ENCODE measurements around the gene GATB.
"Not testable (repeated sequence)": the region's sequence is repeated elsewhere in the genome, so short reads cannot be mapped to it uniquely, and the experiment has no call there.

Gene GATB

GRCh38 chr4:151736361-151736760 is 24.4 kb downstream of the GATB start:
- no peak for TF ChIP-seq CTCF (IDR thresholded peaks at IDR 0.05; ENCODE audit: extremely low read depth, missing control alignments)

GRCh38 chr4:151731670-151732069 is 29.1 kb downstream of the GATB start:
- not testable (repeated sequence) for DNase-seq (ENCODE audit: low spot score)

More at GRCh38 chr4:151736361-151736760, 24.4 kb downstream of the GATB start:
- DNase-seq (ENCODE audit: low spot score) = no peak

GRCh38 chr4:151729731-151730559 is 30.9 kb downstream of the GATB start:
- DNase-seq (ENCODE audit: low spot score) = no peak
- no peak for TF ChIP-seq CTCF (IDR thresholded peaks at IDR 0.05; ENCODE audit: extremely low read depth, missing control alignments)

- TF ChIP-seq CTCF (IDR thresholded peaks at IDR 0.05; ENCODE audit: extremely low read depth, missing control alignments) = no peak
- no peak for DNase-seq (ENCODE audit: low spot score)
Measured at GRCh38 chr4:151728679-151729078, 32.1 kb downstream of the GATB start.

- no peak for TF ChIP-seq CTCF (IDR thresholded peaks at IDR 0.05; ENCODE audit: extremely low read depth, missing control alignments)
- DNase-seq (ENCODE audit: low spot score) = no peak
Measured at GRCh38 chr4:151728006-151728405, 32.8 kb downstream of the GATB start.

GRCh38 chr4:151727365-151727764 is 33.4 kb downstream of the GATB start:
- no peak for TF ChIP-seq CTCF (IDR thresholded peaks at IDR 0.05; ENCODE audit: extremely low read depth, missing control alignments)
- no peak for DNase-seq (ENCODE audit: low spot score)

- no peak for TF ChIP-seq CTCF (IDR thresholded peaks at IDR 0.05; ENCODE audit: extremely low read depth, missing control alignments)
- no peak for DNase-seq (ENCODE audit: low spot score)
Measured at GRCh38 chr4:151725087-151725486, 35.7 kb downstream of the GATB start.

GRCh38 chr4:151721916-151722315 is 38.9 kb downstream of the GATB start:
- no peak for TF ChIP-seq CTCF (IDR thresholded peaks at IDR 0.05; ENCODE audit: extremely low read depth, missing control alignments)
- no peak for DNase-seq (ENCODE audit: low spot score)
